ENCODE measurements around the gene HBD.

Gene HBD

DNA sequence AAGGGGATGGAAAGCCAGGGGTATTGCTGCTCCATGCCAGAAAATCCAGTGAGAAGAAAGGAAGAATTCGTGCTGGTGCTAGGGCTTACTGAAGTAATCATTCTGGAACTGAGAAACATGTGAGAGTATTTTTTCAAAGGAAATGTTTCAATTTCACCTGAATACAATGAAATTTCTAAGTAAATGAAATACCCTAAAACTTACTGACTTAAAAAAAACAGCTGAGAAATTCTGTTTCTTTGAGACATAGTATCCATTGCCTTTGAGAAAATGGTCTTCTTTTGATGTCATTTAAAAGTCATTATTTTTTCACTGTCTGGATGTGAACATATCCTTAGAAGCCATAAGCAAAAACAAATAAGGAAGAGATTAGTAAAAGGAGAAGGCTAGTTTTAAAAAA is 33.7 kb downstream of the HBD start, which contains the start of gene OR51V1:
OR51V1 (minus strand) TSS at position 101 of the 400 bp plus-strand sequence; CDS start at position 101, 0 bp downstream.
- H3K27ac ChIP-seq, result no peak within 1 kb of the TSS
- TF ChIP-seq, protein P1, sequence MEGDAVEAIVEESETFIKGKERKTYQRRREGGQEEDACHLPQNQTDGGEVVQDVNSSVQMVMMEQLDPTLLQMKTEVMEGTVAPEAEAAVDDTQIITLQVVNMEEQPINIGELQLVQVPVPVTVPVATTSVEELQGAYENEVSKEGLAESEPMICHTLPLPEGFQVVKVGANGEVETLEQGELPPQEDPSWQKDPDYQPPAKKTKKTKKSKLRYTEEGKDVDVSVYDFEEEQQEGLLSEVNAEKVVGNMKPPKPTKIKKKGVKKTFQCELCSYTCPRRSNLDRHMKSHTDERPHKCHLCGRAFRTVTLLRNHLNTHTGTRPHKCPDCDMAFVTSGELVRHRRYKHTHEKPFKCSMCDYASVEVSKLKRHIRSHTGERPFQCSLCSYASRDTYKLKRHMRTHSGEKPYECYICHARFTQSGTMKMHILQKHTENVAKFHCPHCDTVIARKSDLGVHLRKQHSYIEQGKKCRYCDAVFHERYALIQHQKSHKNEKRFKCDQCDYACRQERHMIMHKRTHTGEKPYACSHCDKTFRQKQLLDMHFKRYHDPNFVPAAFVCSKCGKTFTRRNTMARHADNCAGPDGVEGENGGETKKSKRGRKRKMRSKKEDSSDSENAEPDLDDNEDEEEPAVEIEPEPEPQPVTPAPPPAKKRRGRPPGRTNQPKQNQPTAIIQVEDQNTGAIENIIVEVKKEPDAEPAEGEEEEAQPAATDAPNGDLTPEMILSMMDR (IDR thresholded peaks at IDR 0.05), result no peak
- TF ChIP-seq ZFX (IDR thresholded peaks at IDR 0.05; ENCODE audit: borderline replicate concordance), result no peak

DNA sequence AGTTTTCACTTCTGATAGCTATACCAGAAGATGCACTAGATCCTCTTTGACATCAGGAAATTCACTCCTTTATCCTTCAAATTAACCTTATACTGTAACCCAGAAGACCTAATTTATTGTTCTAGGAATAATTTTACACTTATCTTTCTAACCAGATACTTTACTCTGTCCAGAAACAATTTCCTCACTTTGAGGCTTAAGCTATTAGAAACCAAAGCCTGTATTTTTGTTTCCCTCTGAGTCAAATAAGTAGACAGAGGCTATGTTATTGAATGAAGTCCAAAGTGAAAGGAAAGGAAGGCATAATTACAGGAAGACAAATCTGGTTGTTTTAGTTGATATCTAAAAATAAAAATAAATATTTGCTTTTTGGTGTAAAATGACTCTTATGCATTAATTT is 36.0 kb downstream of the HBD start:
- TF ChIP-seq ZFX (IDR thresholded peaks at IDR 0.05; ENCODE audit: borderline replicate concordance), result no peak
- TF ChIP-seq, protein P1 (IDR thresholded peaks at IDR 0.05), result no peak

DNA sequence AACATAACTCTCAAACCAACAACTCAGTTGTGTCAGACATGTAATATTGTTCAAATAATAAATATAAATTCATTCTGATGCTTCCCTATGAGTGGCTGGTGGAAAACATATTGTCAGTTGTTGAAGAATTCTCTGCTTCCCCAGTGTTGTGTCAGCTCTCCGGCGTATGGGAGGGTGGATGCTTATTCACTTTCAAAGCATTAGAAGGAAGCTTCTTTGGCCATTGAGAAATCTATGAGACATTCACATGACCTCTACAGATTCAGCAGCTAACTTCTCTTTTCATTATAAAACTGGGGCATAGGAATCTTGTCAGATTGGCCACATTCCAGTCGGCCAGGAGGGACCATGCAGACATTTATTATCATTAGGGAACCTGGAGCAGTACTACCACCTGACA is 36.7 kb downstream of the HBD start:
- H3K27ac ChIP-seq, result no peak overlapping the region
- TF ChIP-seq, protein P1 (IDR thresholded peaks at IDR 0.05), result no peak
- TF ChIP-seq ZFX (IDR thresholded peaks at IDR 0.05; ENCODE audit: borderline replicate concordance), result no peak

More for the DNA sequence above, 36.0 kb downstream of the HBD start:
- no peak overlapping the region for H3K27ac ChIP-seq

DNA sequence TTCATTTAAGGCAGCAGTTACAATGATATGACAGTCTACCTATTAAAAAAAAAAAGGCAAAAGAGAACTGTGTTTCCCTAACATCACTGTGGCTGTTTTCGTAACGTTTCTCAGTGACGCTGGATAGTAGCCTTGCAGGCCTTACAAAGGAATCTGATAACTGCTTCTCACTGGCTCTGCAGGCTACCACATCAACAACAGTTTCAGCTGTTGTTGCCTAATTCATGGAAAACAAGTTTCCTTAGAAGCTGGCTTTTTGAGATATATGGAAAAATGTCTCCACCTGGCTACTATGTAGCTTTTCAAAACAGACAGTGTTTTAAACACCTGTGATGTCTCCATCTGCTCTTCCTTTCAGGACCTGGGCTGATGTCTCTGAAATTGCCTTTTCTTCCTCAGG is 37.6 kb downstream of the HBD start:
- H3K27ac ChIP-seq, result no peak overlapping the region
- TF ChIP-seq, protein P1 (IDR thresholded peaks at IDR 0.05), result no peak
- no peak for TF ChIP-seq ZFX (IDR thresholded peaks at IDR 0.05; ENCODE audit: borderline replicate concordance)

DNA sequence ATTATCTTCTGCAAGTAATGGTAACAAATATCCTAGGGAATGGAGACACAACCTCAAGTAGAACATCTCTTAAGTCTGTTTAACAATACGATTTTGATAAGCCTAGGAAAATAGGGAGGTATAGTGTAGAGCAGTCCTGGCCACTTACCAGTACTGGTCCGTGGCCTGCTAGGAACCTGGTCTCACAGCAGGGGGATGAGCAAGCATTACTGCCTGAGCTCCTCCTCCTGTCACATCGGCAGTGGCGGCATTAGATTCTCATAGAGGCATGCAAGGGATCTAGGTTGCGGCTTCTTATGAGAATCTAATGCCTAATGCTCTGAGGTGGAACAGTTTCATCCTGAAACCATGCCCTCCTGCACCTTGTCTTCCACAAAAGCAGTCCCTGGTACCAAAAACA is 38.2 kb downstream of the HBD start:
- no peak overlapping the region for H3K27ac ChIP-seq
- TF ChIP-seq ZFX (IDR thresholded peaks at IDR 0.05; ENCODE audit: borderline replicate concordance), result no peak
- TF ChIP-seq, protein P1 (IDR thresholded peaks at IDR 0.05), result no peak

DNA sequence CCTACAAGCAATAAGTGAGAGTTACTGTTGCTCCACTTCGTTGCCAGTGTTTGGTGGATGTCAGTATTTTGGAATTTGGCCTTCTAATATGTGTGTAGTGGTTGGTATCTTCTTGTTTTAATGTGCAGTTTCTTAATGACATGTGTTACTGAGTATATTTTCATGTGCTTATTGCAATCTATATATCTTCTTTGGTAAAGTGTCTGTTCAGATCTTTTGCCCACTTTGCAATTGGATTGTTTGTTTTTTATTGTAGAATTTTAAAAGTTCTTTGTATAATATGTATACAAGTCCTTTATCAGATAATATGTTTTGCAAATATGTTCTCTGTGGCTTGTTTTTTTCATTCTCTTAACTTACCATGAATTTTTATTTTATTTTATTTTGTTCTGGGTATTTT is 41.5 kb downstream of the HBD start:
- H3K27ac ChIP-seq, result no peak overlapping the region
- TF ChIP-seq, protein P1 (IDR thresholded peaks at IDR 0.05), result no peak
- no peak for TF ChIP-seq ZFX (IDR thresholded peaks at IDR 0.05; ENCODE audit: borderline replicate concordance)

DNA sequence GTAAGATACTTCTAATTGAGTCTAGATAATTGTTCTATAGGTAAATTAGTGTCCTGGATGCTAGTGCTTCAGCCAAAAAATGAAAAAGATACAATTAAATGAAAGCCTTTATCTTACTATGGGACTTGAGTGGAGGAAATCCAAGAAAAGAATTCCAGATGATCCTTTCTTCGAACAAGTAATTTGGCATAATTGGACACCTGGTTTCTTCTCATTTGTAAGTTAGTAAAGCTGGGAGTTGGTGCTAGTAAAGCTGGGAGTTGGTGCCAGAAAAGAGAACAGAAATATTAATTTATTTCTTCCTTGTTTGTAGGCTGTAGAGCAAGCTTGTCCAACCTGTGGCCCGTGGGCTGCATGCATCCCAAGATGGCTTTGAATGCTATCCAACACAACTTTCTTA is 46.1 kb downstream of the HBD start:
- TF ChIP-seq, protein P1 (IDR thresholded peaks at IDR 0.05), result no peak
- no peak for TF ChIP-seq ZFX (IDR thresholded peaks at IDR 0.05; ENCODE audit: borderline replicate concordance)
- no peak overlapping the region for H3K27ac ChIP-seq

Measured in 22Rv1 (cell line).